Heart left ventricle (tissue), 16 donors: ENCODE data around the gene PARP6. TPM values are rescaled to one million over a fixed set of nuclear protein-coding genes. Genes with fewer than 3 reads are reported as not detected.

Experiments
- ATAC-seq, 4 donors: fragments of 200-7000 bp; cut with Tn5 transposase; one replicate each; pipeline ENCODE4 v1.9.1; 2020 to 2022; ENCODE audit warnings: moderate library complexity in 4 of 4, mild to moderate bottlenecking in 3 of 4, moderate number of reproducible peaks in 1 of 4
- DNase-seq, 5 donors: peaks; one replicate each; pipeline ENCODE4 v3.0.0-alpha.2; 2020
- H3K27ac ChIP-seq, 12 donors: fragments of 200-600 bp; sonication (generic) in 4 of 12; one replicate each; pipeline versions ENCODE4 v1.5.0 to v1.8.0; 2016 to 2022; ENCODE audit warnings: mild to moderate bottlenecking in 2 of 12
- H3K27me3 ChIP-seq, 9 donors: fragments of 200-600 bp; sonication (generic) in 2 of 9; one replicate each; pipeline versions ENCODE4 v1.5.1 to v1.8.0; 2016 to 2022; ENCODE audit warnings: mild to moderate bottlenecking in 3 of 9
- H3K36me3 ChIP-seq, 9 donors: fragments of 200-600 bp; sonication (generic) in 2 of 9; one replicate each; pipeline versions ENCODE4 v1.5.0 to v1.8.0; 2018 to 2022; ENCODE audit warnings: mild to moderate bottlenecking in 2 of 9
- H3K4me1 ChIP-seq, 12 donors: fragments of 200-600 bp; sonication (generic) in 4 of 12; one replicate each; pipeline versions ENCODE4 v1.5.0 to v1.8.0; 2016 to 2022; ENCODE audit warnings: mild to moderate bottlenecking in 3 of 12
- H3K4me3 ChIP-seq, 12 donors: fragments of 200-600 bp; sonication (generic) in 4 of 12; one replicate each; pipeline versions ENCODE4 v1.5.0 to v1.8.0; 2017 to 2022; ENCODE audit warnings: mild to moderate bottlenecking in 9 of 12, moderate library complexity in 4 of 12
- H3K9me3 ChIP-seq, 12 donors: fragments of 200-600 bp; sonication (generic) in 4 of 12; one replicate each; pipeline versions ENCODE4 v1.5.0 to v1.8.0; 2016 to 2022; ENCODE audit warnings: mild to moderate bottlenecking in 1 of 12
- CTCF ChIP-seq, 12 donors: fragments of 200-600 bp; sonication (generic) in 4 of 12; IDR thresholded peaks; one replicate each; pipeline versions ENCODE4 v1.5.0 to v1.8.0; 2018 to 2022; ENCODE audit warnings: antibody characterized with exemption in 12 of 12, mild to moderate bottlenecking in 5 of 12
- POLR2A ChIP-seq, 2 donors: fragments of 450-650 bp; IDR thresholded peaks; one replicate each; pipeline ENCODE4 v1.6.1; 2017; ENCODE audit warnings: antibody characterized with exemption in 2 of 2, mild to moderate bottlenecking in 2 of 2, moderate library complexity in 2 of 2
- WGBS, 4 donors: extraction: QIAGEN DNeasy Blood & Tissue Kit in 2 of 4; methylation state at CpG; one replicate each; pipeline versions ENCODE4 v1.1.5 to v1.1.7; 2013 to 2018; 5-methylcytosine and 5-hydroxymethylcytosine counted together
- intact Hi-C, 10 donors: fragments of 100-400 bp; cut with DNase I; formaldehyde crosslinking; loops; one replicate each; pipeline versions ENCODE4 v1.11.1 to v1.14.2; 2022
- polyA plus RNA-seq, 2 donors: library from polyadenylated mRNA; stranded (reverse); fragments of 200-250 nt; gene quantifications; one replicate each; pipeline ENCODE4 v1.2.3, GENCODE V29; 2013
- total RNA-seq, 9 donors: library from RNA; depleted of rRNA in 2 of 9; stranded (reverse); fragments of >200 nt in 2 of 9; fragmentation: NEBNext Ultra II Directional in 3 of 9; extraction: Animal tissue kit (Norgen Biotek cat#: 25700) in 3 of 9; gene quantifications; one replicate each; pipeline versions ENCODE4 v1.1.0 to v1.2.4, GENCODE V29; 2016 to 2023
- donor health status: ischemic (EF 13 %, LVEDD 7.1; RV severe dilation, severe dysfunction).
- donor health status: healthy with polysubstance abuse.
- donor health status: DM: no; HTN: yes; CAD: no.
- donor health status: DM: no; HTN: no; CAD: no.
- donor health status: ischemic (EF 25% LVEDD 6.9; RV normal size, moderate dysfunction).
- donor health status: ischemic (EF 25% LVEDD 5.7; RV mildly dilated, moderate dysfunction).
- donor health status: healthy.
- donor health status: DM: yes; HTN: yes; CAD: no.
- donor health status: ischemic (EF 35%, LVEDD 5.7; RV mildly dilated, moderate dysfunction).
- donor health status: nonischemic (EF 11% LVEDD 7.7; RV severe dilation, severe dysfunction).
- donor health status: DM: yes; HTN: yes; CAD: no.
- donor health status: PGD.
- donor health status: ischemic (EF 29% LVEDD 5.4; RV normal size, mild dysfunction).
- donor health status: nonischemic (EF 23%, LVEDD 6.1; RV moderate dilation, normal function).

Gene PARP6
- total and polyA plus RNA-seq, 11 donors = 25.6 to 52.5 (median 34.5) TPM

GRCh38 chr15:72252663-72253299, 19.6 kb downstream of the PARP6 start:
- TF ChIP-seq POLR2A (IDR thresholded peaks at IDR 0.05) (no peak), CTCF (IDR thresholded peaks at IDR 0.05) (no peak)
- H3K36me3 ChIP-seq = peaks cover 0 to 100% (median 99%) of the 10 kb centered on the region in 9 donors
- no peak overlapping the region for H3K4me3 ChIP-seq

GRCh38 chr15:72249142-72249810, 23.1 kb downstream of the PARP6 start:
- H3K4me1 ChIP-seq = peaks cover 0 to 11% (median 0%) of the 10 kb centered on the region in 12 donors
- H3K27ac ChIP-seq = peak overlapping the region in 1 of 12 donors; percentile 27
- H3K9me3 ChIP-seq = no peaks in the 10 kb centered on the region
- DNase-seq = no peak
- H3K27me3 ChIP-seq = no peaks in the 10 kb centered on the region
- no peak for TF ChIP-seq CTCF (IDR thresholded peaks at IDR 0.05)
- no peak for TF ChIP-seq POLR2A (IDR thresholded peaks at IDR 0.05)
- H3K4me3 ChIP-seq = no peak overlapping the region
- intact Hi-C loops = no loop called here
- H3K36me3 ChIP-seq = peaks cover 0 to 100% (median 90%) of the 10 kb centered on the region in 9 donors
- no peak for ATAC-seq
- WGBS, 4 donors = 84 to 92% (median 87%) methylated on average over 3 of the region's 3 CpGs

More at GRCh38 chr15:72252663-72253299, 19.6 kb downstream of the PARP6 start:
- WGBS, 4 donors = 95 to 97% (median 95%) methylated on average over 10 of the region's 10 CpGs
- ATAC-seq (no peak), DNase-seq (no peak)
- H3K27me3 ChIP-seq = no peaks in the 10 kb centered on the region
- peaks cover 0 to 11% (median 0%) of the 10 kb centered on the region in 12 donors for H3K4me1 ChIP-seq
- no peak overlapping the region for H3K27ac ChIP-seq
- H3K9me3 ChIP-seq = no peaks in the 10 kb centered on the region
- intact Hi-C loops = no loop called here

GRCh38 chr15:72248514-72248913, 23.8 kb downstream of the PARP6 start:
- TF ChIP-seq POLR2A (IDR thresholded peaks at IDR 0.05) = no peak
- TF ChIP-seq CTCF (IDR thresholded peaks at IDR 0.05) = no peak
- Histone ChIP-seq H3K4me3 (no peak overlapping the region), H3K36me3 (peaks cover 0 to 100% (median 90%) of the 10 kb centered on the region in 9 donors), H3K4me1 (peaks cover 0 to 11% (median 0%) of the 10 kb centered on the region in 12 donors), H3K27me3 (no peaks in the 10 kb centered on the region), H3K27ac (no peak overlapping the region), H3K9me3 (no peaks in the 10 kb centered on the region)
- ATAC-seq = no peak
- WGBS, 4 donors = 94 to 100% (median 97%) methylated on average over 1 of the region's 1 CpG
- no peak for DNase-seq
- intact Hi-C loops = no loop called here

- 42 to 53% (median 51%) methylated on average over 2 of the region's 2 CpGs for WGBS, 4 donors
- ATAC-seq (no peak), DNase-seq (no peak)
- H3K4me1 ChIP-seq = peaks cover 0 to 6% (median 0%) of the 10 kb centered on the region in 12 donors
- H3K36me3 ChIP-seq = peaks cover 0 to 98% (median 70%) of the 10 kb centered on the region in 9 donors
- no peak overlapping the region for H3K4me3 ChIP-seq
- intact Hi-C loops = no loop called here
- H3K27me3 ChIP-seq = no peaks in the 10 kb centered on the region
- H3K9me3 ChIP-seq = no peaks in the 10 kb centered on the region
- TF ChIP-seq CTCF (IDR thresholded peaks at IDR 0.05) (no peak), POLR2A (IDR thresholded peaks at IDR 0.05) (no peak)
- no peak overlapping the region for H3K27ac ChIP-seq
Observed at GRCh38 chr15:72242775-72243370, 29.5 kb downstream of the PARP6 start.
